22Rv1 (cell line): ENCODE measurements around the gene CLHC1.
"Not testable (repeated sequence)": the region's sequence is repeated elsewhere in the genome, so short reads cannot be mapped to it uniquely, and the experiment has no call there.

Source experiments
- H3K27ac ChIP-seq: fragments of 450-650 bp; 2 replicates; pipeline ENCODE4 v1.5.1; 2017
- CTCF ChIP-seq: fragments of 450-650 bp; IDR thresholded peaks from 2 replicates; pipeline ENCODE4 v1.5.1; 2017; ENCODE audit warnings: mild to moderate bottlenecking
- ZFX ChIP-seq: fragments of 450-650 bp; IDR thresholded peaks from 2 replicates; pipeline ENCODE4 v1.6.1; 2017; ENCODE audit warnings: antibody characterized with exemption, borderline replicate concordance

The CLHC1 gene

GRCh38 chr2:55136138-55136541 lies 96.0 kb downstream of the CLHC1 start:
- H3K27ac ChIP-seq = no peak overlapping the region
- TF ChIP-seq ZFX = no peak
- TF ChIP-seq CTCF = no peak

- no peak overlapping the region for H3K27ac ChIP-seq
- no peak for TF ChIP-seq CTCF
- TF ChIP-seq ZFX = no peak
Observed at GRCh38 chr2:55135491-55135890, 96.6 kb downstream of the CLHC1 start.

GRCh38 chr2:55134316-55134706 lies 97.8 kb downstream of the CLHC1 start:
- TF ChIP-seq ZFX (no peak), CTCF (no peak)
- no peak overlapping the region for H3K27ac ChIP-seq

GRCh38 chr2:55133467-55134315 lies 98.4 kb downstream of the CLHC1 start:
- H3K27ac ChIP-seq = no peak overlapping the region

GRCh38 chr2:55130849-55131248 lies 101.2 kb downstream of the CLHC1 start:
- H3K27ac ChIP-seq = no peak overlapping the region
- TF ChIP-seq CTCF = no peak
- no peak for TF ChIP-seq ZFX

More at GRCh38 chr2:55133467-55134315, 98.4 kb downstream of the CLHC1 start:
- TF ChIP-seq ZFX (no peak), CTCF (no peak)

- not testable (repeated sequence) for H3K27ac ChIP-seq
Observed at GRCh38 chr2:55126643-55127042, 105.5 kb downstream of the CLHC1 start.
